K562 (cell line): ENCODE data around the gene RAB7A.

Experiments
- CTCF ChIP-seq, 3 experiments: IDR thresholded peaks in 2 of 3; conservative IDR thresholded peaks in 1 of 3; 2 replicates each; pipeline ENCODE4 v1.5.1; 2011 to 2012; ENCODE audit warnings: low read length in 3 of 3, mild to moderate bottlenecking in 3 of 3, control low read depth in 2 of 3, improper control_type of control experiment in 1 of 3, inconsistent platforms in 1 of 3, low read depth in 1 of 3, mixed read lengths in 1 of 3, moderate library complexity in 1 of 3; ENCODE audit not compliant: insufficient read depth in 2 of 3
- FOS ChIP-seq: IDR thresholded peaks from 3 replicates; pipeline ENCODE4 v1.6.1; 2011; ENCODE audit not compliant: insufficient read length; ENCODE audit errors: extremely low read depth
- POLR2A ChIP-seq: fragments of 450-650 bp; conservative IDR thresholded peaks from 2 replicates; pipeline ENCODE4 v1.6.1; 2016

- TF ChIP-seq FOS (no peak), CTCF (IDR thresholded peaks at IDR 0.05 in 2 of 3, conservative IDR thresholded peaks at IDR 0.05 in 1 of 3; ENCODE audit: insufficient read depth in 2 of 3, low read depth in 1 of 3, low read length in 3 of 3) (no peak), POLR2A (no peak)
Measured at GRCh38 chr3:128861491-128861890, 135.5 kb downstream of the RAB7A start.
